HCT116 (cell line): ENCODE results near the gene STAB1.
"Not testable (repeated sequence)": the region's sequence is repeated elsewhere in the genome, so short reads cannot be mapped to it uniquely, and the experiment has no call there.

Source experiments
- JUND ChIP-seq: IDR thresholded peaks from 2 replicates; pipeline ENCODE4 v1.6.1; 2012
- POLR2A ChIP-seq: IDR thresholded peaks from 2 replicates; pipeline ENCODE4 v1.7.0; 2011; ENCODE audit warnings: borderline replicate concordance; ENCODE audit not compliant: insufficient read depth, insufficient read length; ENCODE audit errors: extremely low read depth
- POLR2AphosphoS5 ChIP-seq: IDR thresholded peaks from 2 replicates; pipeline ENCODE4 v1.6.1; 2011; ENCODE audit warnings: mild to moderate bottlenecking, low read depth, low read length, moderate library complexity
- RAD21 ChIP-seq: IDR thresholded peaks from 2 replicates; pipeline ENCODE4 v1.6.1; 2012; ENCODE audit warnings: low read depth, mild to moderate bottlenecking
- SIN3A ChIP-seq: IDR thresholded peaks from 2 replicates; pipeline ENCODE4 v1.6.1; 2012; ENCODE audit warnings: low read depth
- TCF7L2 ChIP-seq: IDR thresholded peaks from 2 replicates; pipeline ENCODE4 v1.7.0; 2011; ENCODE audit warnings: borderline replicate concordance, inconsistent platforms; ENCODE audit not compliant: insufficient read depth, insufficient read length; ENCODE audit errors: extremely low read depth
- TF ChIP-seq, protein P1 (sequence below), 3 experiments: fragments of 200-600 bp in 1 of 3; sonication (generic) in 1 of 3; IDR thresholded peaks in 2 of 3; conservative IDR thresholded peaks in 1 of 3; 2 replicates each; pipeline ENCODE4 v1.5.1; 2012 to 2017; ENCODE audit warnings: low read depth in 2 of 3, low read length in 2 of 3, antibody characterized with exemption in 1 of 3, borderline replicate concordance in 1 of 3, control low read depth in 1 of 3, mild to moderate bottlenecking in 1 of 3, mixed read lengths in 1 of 3, mixed run types in 1 of 3, moderate library complexity in 1 of 3; ENCODE audit not compliant: insufficient read depth in 1 of 3

DNA sequence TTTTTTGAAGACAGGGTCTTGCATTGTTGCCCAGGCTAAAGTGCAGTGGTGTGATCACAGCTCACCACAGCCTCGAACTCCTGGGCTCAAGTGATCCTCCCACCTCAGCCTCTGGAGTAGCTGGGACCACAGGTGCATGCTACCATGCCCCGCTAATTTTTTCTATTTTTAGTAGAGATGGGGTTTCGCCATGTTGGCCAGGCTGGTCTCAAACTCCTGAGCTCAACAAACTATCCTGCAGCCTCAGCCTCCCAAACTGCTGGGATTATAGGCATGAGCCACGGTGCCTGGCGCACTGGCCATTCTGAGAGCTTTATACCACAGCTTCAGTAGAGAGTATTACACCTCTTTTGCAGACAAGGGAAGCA lies 31.5 kb downstream of the STAB1 start:
- TF ChIP-seq, protein P1, sequence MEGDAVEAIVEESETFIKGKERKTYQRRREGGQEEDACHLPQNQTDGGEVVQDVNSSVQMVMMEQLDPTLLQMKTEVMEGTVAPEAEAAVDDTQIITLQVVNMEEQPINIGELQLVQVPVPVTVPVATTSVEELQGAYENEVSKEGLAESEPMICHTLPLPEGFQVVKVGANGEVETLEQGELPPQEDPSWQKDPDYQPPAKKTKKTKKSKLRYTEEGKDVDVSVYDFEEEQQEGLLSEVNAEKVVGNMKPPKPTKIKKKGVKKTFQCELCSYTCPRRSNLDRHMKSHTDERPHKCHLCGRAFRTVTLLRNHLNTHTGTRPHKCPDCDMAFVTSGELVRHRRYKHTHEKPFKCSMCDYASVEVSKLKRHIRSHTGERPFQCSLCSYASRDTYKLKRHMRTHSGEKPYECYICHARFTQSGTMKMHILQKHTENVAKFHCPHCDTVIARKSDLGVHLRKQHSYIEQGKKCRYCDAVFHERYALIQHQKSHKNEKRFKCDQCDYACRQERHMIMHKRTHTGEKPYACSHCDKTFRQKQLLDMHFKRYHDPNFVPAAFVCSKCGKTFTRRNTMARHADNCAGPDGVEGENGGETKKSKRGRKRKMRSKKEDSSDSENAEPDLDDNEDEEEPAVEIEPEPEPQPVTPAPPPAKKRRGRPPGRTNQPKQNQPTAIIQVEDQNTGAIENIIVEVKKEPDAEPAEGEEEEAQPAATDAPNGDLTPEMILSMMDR (IDR thresholded peaks at IDR 0.05 in 2 of 3, conservative IDR thresholded peaks at IDR 0.05 in 1 of 3; ENCODE audit: borderline replicate concordance in 1 of 3, insufficient read depth in 1 of 3, low read depth in 2 of 3, low read length in 2 of 3), result not testable (repeated sequence)
- not testable (repeated sequence) for TF ChIP-seq POLR2A, JUND, TCF7L2, POLR2AphosphoS5, SIN3A, RAD21
